ENCODE results near the gene XRCC1. TPM values are rescaled to one million over a fixed set of nuclear protein-coding genes. Genes with fewer than 3 reads are reported as not detected.
A peak's percentile ranks its signal among the peaks of the same experiment; 100 is the strongest.

Gene XRCC1
- total RNA-seq, result 10 to 100 TPM; 18.6 to 30.6 (median 25.7) TPM

GRCh38 chr19:43575156-43575950 is at the start of gene XRCC1, which contains the start of gene PINLYP:
Gene XRCC1 (minus strand): TSS chr19:43575527. CDS start chr19:43575458, 69 bp downstream.
Gene PINLYP (plus strand): TSS chr19:43575801. CDS start chr19:43577192, 1,391 bp downstream.
- Histone ChIP-seq H3K36me3 (peaks cover 0 to 22% (median 0%) of the 10 kb centered on the region in 3 donors), H3K4me1 (peaks cover 0 to 55% (median 19%) of the 10 kb centered on the region in 4 donors), H3K4me3 (peak within 1 kb of the TSS; percentile 57 to 92 (median 78)), H3K27ac (peak within 1 kb of the TSS; percentile 60 to 91 (median 90)), H3K27me3 (no peaks in the 10 kb centered on the region), H3K9me3 (no peaks in the 10 kb centered on the region)
- whole genome bisulfite sequencing, 2 donors, result 0 to 1% methylated on average over 32 to 35 of the region's 51 CpGs
- TF ChIP-seq POLR2A (IDR thresholded peaks at IDR 0.05), result peak in 1 of 2 donors; percentile 56
- peak; percentile 83 to 99 for TF ChIP-seq EP300 (IDR thresholded peaks at IDR 0.05)
- TF ChIP-seq CTCF (IDR thresholded peaks at IDR 0.05), result peak in 1 of 5 experiments; percentile 23
- DNase-seq (ENCODE audit: low spot score in 2 of 2), result peak; percentile 95 to 97

GRCh38 chr19:43624933-43625332 is 49.6 kb upstream of the XRCC1 start:
- no peaks in the 10 kb centered on the region for H3K9me3 ChIP-seq
- peaks cover 0 to 33% (median 7%) of the 10 kb centered on the region in 4 donors for H3K4me1 ChIP-seq
- H3K27ac ChIP-seq, result peak overlapping the region in 2 of 4 donors; percentile 60 to 69
- TF ChIP-seq POLR2A (IDR thresholded peaks at IDR 0.05), result no peak
- no peak for TF ChIP-seq EP300 (IDR thresholded peaks at IDR 0.05)
- no peak for TF ChIP-seq CTCF (IDR thresholded peaks at IDR 0.05)
- H3K36me3 ChIP-seq, result peaks cover 0 to 25% (median 2%) of the 10 kb centered on the region in 3 donors
- peak in 1 of 2 donors; percentile 28 for DNase-seq (ENCODE audit: low spot score in 2 of 2)
- H3K4me3 ChIP-seq, result no peak overlapping the region
- 32 to 35% methylated on average over 20 to 24 of the region's 30 CpGs for WGBS, 2 donors
- peaks cover 0 to 3% of the 10 kb centered on the region in 2 donors for H3K27me3 ChIP-seq

- Histone ChIP-seq H3K9me3 (no peaks in the 10 kb centered on the region), H3K36me3 (peaks cover 0 to 25% (median 2%) of the 10 kb centered on the region in 3 donors), H3K4me3 (no peak overlapping the region), H3K27me3 (peaks cover 0 to 3% of the 10 kb centered on the region in 2 donors), H3K27ac (peak overlapping the region in 2 of 4 donors; percentile 60 to 69), H3K4me1 (peaks cover 0 to 34% (median 7%) of the 10 kb centered on the region in 4 donors)
- WGBS, 2 donors, result 78 to 84% methylated on average over 35 of the region's 35 CpGs
- no peak for DNase-seq (ENCODE audit: low spot score in 2 of 2)
- TF ChIP-seq POLR2A (IDR thresholded peaks at IDR 0.05) (no peak), CTCF (IDR thresholded peaks at IDR 0.05) (no peak), EP300 (IDR thresholded peaks at IDR 0.05) (no peak)
Measured at GRCh38 chr19:43623889-43624670, 48.8 kb upstream of the XRCC1 start.

- peaks cover 0 to 3% of the 10 kb centered on the region in 2 donors for H3K27me3 ChIP-seq
- WGBS, 2 donors, result 100% methylated on average over 1 of the region's 1 CpG
- no peak overlapping the region for H3K4me3 ChIP-seq
- DNase-seq (ENCODE audit: low spot score in 2 of 2), result no peak
- peaks cover 0 to 25% (median 2%) of the 10 kb centered on the region in 3 donors for H3K36me3 ChIP-seq
- H3K4me1 ChIP-seq, result peaks cover 0 to 45% (median 11%) of the 10 kb centered on the region in 4 donors
- peak overlapping the region in 1 of 4 donors; percentile 20 for H3K27ac ChIP-seq
- TF ChIP-seq EP300 (IDR thresholded peaks at IDR 0.05) (no peak), CTCF (IDR thresholded peaks at IDR 0.05) (no peak), POLR2A (IDR thresholded peaks at IDR 0.05) (no peak)
- H3K9me3 ChIP-seq, result no peaks in the 10 kb centered on the region
Measured at GRCh38 chr19:43622956-43623355, 47.6 kb upstream of the XRCC1 start.
